ENCODE results near the gene BBS4.
A peak's percentile ranks its signal among the peaks of the same experiment; 100 is the strongest.

The BBS4 gene

GRCh38 chr15:72766025-72766424 lies 80.0 kb downstream of the BBS4 start:
- no peak for DNase-seq

DNA sequence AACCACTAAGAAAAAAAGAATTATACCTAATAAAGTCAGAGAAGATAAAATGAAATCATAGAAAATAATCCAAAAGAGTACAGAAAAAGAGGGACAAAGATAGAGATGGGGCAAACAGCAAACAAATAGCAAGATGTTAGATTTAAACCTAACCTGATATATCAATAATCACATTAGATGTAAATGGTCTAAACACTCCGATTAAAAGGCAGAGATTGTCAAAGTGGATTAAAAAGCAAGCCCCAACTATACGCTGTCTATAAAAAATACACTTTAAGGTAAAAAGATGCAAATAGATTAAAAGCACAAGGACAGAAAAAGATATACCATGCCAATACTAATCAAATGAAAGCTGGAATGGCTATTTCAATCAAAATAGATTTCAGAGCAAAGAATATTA lies 80.8 kb downstream of the BBS4 start:
- no peak for DNase-seq

DNA sequence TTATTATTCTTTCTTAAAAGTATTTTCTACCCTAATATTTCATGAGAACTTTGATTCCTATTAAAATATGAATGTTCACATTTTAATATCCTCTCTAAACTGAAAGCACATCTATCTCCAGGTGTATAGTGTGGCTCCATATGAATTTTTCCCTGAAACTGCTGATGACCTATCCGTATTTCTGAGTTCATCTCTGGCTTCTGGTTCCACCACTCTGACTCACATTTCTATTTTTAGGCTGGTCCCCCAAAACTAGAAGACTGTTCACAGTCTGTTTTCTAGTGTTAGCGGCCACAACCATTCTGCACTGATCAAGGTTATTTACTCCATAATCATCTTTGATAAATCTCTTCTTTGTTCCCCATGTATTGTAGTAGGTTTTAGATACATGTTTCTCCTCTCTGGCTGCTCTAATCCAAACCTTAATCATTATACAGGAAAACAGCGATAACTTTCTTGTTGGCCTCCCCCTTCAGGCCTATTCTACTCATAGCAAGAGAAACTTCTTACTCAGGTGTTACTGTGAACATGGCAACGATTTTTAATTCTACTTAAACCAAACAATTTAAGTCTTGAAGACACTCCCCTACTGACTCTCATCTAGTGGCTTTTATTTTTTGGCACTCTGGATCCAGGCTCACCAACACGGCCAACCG lies 84.8 kb downstream of the BBS4 start:
- DNase-seq: no peak

GRCh38 chr15:72771329-72771725 lies 85.3 kb downstream of the BBS4 start:
- no peak for DNase-seq

DNA sequence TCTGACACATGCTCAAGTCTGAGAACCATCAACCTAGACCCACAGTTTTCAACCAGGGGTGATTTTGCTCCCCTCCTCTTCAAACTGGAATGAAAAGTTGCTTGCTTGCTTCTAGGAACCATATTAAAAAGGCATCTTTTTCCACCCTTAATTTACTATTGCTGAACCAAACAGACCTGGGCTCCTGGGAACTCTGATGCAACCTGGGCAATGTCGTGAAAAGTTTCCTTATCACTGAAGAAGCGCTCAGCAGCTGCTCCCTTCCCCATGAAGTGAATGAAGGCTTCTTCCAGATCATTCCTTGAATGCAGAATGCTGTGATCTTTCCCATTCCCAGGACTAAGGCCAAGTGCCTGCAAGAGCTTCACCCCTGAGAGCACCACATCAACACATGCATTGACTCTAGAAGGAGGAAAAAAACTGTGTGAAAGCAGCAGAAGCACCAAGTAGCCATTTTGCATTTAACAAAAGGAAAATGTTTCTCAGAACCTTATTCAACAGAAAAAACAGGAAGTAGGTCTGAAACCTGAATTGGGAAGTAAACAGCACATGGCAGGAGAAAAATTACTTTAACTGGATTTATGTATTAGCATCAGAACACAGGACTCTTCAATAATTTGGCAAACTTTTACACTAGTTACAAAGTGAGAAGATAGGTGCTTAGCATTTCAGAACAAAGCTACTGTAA lies 88.8 kb downstream of the BBS4 start:
- no peak for DNase-seq

DNA sequence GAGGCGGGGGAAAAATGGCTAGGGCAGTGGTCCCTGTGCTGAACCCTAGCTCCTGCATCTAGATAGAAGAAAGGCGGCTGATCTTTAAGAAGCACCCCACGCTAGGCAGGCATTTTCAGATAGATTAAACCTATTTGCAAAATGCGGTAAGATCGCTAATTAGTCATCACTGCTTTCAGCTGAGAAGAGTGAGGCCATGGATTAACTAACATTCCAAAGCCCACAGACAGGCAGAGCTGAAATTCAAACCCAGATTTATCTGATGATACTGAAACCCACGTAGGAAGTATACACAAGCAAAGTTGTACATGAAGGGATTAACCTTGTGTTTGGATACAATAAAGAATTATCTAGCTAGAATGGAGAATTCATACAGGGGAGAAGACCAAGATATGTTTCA lies 92.8 kb downstream of the BBS4 start:
- DNase-seq: no peak

DNA sequence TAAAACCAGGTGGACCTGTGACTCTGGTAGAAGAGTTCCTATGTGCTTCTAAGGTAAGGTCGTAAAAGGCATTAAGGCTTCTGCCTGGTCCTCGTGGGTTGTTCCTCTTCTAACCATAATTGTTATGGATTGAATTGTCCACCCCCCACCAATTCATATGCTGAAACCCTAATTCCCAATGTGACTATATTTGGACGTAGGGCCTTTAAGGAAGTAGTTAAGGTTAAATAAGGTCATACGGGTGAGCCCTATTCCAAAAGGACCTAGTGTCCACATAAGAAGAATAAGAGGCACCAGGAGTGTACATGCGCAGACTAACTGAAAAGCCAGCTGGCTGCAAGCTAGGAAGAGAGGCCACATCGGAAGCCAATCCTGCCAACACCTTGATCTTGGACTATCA lies 95.6 kb downstream of the BBS4 start:
- no peak for DNase-seq

- DNase-seq: no peak
Measured at GRCh38 chr15:72782274-72783003, 96.4 kb downstream of the BBS4 start.

- DNase-seq: no peak
Measured at GRCh38 chr15:72783004-72783639, 97.1 kb downstream of the BBS4 start.

GRCh38 chr15:72783640-72784455 lies 97.8 kb downstream of the BBS4 start, which contains the start of gene ADPGK:
Gene ADPGK, minus strand, starts transcription at chr15:72783758. Its CDS starts 67 bp downstream, at chr15:72783691.
- peak; percentile 83 for DNase-seq

GRCh38 chr15:72784456-72784876 lies 98.5 kb downstream of the BBS4 start:
- no peak for DNase-seq

GRCh38 chr15:72785432-72785831 lies 99.4 kb downstream of the BBS4 start:
- no peak for DNase-seq

DNA sequence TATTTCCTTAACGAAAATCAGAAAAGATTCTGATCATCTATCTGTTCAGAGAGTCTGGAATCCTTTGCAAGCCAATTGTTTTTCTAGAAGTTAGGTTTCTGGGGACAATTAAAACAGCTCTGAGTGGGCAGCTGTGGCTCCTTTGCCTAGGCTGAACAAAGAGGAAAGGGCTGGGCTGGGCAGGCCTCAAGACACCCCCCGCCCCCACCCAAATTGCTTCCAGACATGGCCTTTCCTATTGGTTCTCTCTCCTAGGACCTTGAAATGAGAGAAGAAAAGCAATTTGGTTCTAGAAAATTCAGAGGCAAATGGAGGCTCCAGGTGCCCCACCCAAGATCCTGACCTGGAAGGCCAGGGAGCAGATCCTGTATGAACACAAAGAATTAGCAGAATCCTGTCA lies 99.8 kb downstream of the BBS4 start:
- no peak for DNase-seq

GRCh38 chr15:72786242-72786641 lies 100.2 kb downstream of the BBS4 start:
- DNase-seq: no peak

- no peak for DNase-seq
Measured at GRCh38 chr15:72786676-72787345, 100.8 kb downstream of the BBS4 start.

- no peak for DNase-seq
Measured at GRCh38 chr15:72787526-72787925, 101.5 kb downstream of the BBS4 start.

Data from NCI-H2227 treated with DMSO at 0.1 percent for 48 hours (cell line).